K562 (cell line): ENCODE data around the gene NR2F2.

ENCODE experiments used
- REST ChIP-seq, 2 experiments: fragments of 450-650 bp; formaldehyde crosslinking in 1 of 2; IDR thresholded peaks; 2 replicates each; pipeline versions ENCODE4 v1.4.0 to v1.6.1; 2014 to 2020; ENCODE audit warnings: mild to moderate bottlenecking in 2 of 2, borderline replicate concordance in 1 of 2, low read depth in 1 of 2
- SMAD3 ChIP-seq: fragments of 450-650 bp; formaldehyde crosslinking; conservative IDR thresholded peaks from 2 replicates; pipeline ENCODE4 v1.4.0; 2020; ENCODE audit warnings: mild to moderate bottlenecking

DNA sequence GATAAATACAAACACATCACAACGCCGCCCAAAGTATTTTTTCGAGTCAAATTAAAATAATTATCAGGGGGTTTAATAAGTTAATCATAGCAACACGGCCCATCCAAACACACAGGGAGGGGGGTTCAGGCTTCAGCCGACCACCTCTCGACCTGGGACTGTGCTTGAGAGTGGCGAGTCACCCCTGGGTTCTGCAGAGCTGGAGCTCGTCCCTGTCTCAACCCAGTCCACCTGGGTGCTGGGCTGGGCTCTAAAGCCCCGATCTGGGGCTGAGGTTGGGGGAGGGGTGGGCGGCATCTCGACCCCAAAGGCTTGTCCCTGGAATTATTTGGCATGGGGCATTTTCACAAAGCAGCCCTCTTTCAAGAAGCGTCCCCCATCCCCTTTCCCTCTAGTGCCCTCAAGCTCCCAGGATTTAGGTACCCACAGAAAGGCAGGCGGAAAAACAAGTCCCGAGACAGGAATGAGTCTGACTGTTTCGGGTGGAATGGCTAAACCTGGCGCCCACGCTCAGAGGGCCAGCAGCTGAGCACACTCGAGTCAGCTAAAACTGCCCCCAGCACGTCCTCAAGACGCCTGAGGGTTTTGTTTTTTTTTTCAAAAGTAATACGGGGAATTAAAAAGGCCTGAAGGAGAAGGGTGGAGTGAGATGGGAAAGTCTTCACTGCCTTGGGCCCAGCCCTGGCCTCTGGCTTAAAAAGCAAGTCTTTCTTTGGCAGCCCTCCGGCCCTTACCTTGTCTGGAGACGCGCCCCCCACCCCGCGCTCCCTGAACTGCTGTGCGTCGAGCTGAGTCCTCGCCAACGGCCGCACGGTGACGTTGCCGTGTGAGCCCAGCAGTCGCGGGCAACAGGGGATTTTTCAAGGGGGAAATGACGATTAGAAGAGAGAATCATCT is 32.5 kb downstream of the NR2F2 start:
- no peak for TF ChIP-seq REST (IDR thresholded peaks at IDR 0.05; ENCODE audit: borderline replicate concordance)
- no peak for TF ChIP-seq REST (CRISPR knock-in tag; IDR thresholded peaks at IDR 0.05; ENCODE audit: low read depth)
- TF ChIP-seq SMAD3 (CRISPR knock-in tag): no peak
